ENCODE measurements around the gene RAMP2.

Gene RAMP2

DNA sequence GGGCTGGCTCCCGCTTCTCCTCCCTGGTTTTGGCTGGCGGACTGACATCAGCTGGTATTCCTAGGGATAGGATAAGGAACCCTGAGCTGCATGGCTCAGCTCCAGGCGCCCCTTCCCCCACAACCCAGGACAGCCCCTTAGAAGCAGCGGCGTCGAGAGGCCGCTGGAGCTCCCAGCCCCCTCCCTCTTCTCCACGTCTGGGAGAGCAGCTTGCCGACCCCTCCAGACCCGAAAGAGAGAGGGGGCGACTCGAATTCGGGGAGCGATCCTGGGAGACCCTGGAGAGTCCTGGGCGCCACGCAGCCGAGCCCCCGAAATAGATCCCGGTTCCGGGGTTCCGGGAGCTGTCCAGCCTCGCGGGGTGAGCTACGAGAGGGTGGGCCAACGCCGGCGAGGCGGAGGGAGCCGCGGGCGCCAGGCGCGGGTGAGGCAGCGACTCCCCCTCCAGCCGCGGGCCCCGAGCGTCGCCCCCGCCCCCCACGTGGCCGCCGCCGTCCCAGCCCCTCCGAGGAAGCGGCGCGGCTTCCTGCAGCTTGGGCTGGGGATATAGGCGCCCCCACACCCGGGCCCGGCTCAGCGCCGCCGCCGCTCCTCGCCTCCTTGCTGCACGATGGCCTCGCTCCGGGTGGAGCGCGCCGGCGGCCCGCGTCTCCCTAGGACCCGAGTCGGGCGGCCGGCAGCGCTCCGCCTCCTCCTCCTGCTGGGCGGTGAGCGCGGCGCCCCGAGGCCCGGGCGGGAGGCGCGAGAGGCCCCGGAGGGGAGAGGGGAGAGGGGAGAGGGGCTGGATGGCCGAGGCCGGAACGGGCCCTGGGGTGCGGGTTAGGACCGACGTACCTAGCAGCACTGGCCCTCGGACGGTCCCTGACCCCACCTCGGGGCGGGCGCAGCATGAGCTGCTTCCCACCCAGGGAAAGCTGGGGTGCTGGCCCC is at the start of gene RAMP2 (continued):
- TF ChIP-seq, protein P1, sequence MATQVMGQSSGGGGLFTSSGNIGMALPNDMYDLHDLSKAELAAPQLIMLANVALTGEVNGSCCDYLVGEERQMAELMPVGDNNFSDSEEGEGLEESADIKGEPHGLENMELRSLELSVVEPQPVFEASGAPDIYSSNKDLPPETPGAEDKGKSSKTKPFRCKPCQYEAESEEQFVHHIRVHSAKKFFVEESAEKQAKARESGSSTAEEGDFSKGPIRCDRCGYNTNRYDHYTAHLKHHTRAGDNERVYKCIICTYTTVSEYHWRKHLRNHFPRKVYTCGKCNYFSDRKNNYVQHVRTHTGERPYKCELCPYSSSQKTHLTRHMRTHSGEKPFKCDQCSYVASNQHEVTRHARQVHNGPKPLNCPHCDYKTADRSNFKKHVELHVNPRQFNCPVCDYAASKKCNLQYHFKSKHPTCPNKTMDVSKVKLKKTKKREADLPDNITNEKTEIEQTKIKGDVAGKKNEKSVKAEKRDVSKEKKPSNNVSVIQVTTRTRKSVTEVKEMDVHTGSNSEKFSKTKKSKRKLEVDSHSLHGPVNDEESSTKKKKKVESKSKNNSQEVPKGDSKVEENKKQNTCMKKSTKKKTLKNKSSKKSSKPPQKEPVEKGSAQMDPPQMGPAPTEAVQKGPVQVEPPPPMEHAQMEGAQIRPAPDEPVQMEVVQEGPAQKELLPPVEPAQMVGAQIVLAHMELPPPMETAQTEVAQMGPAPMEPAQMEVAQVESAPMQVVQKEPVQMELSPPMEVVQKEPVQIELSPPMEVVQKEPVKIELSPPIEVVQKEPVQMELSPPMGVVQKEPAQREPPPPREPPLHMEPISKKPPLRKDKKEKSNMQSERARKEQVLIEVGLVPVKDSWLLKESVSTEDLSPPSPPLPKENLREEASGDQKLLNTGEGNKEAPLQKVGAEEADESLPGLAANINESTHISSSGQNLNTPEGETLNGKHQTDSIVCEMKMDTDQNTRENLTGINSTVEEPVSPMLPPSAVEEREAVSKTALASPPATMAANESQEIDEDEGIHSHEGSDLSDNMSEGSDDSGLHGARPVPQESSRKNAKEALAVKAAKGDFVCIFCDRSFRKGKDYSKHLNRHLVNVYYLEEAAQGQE (tag by site-specific recombination; IDR thresholded peaks at IDR 0.05), result peak; percentile 83
- no peak for TF ChIP-seq ZNF169 (tag by site-specific recombination; IDR thresholded peaks at IDR 0.05)
- no peak for TF ChIP-seq ZNF747 (tag by site-specific recombination; IDR thresholded peaks at IDR 0.05)
- TF ChIP-seq, protein P2, sequence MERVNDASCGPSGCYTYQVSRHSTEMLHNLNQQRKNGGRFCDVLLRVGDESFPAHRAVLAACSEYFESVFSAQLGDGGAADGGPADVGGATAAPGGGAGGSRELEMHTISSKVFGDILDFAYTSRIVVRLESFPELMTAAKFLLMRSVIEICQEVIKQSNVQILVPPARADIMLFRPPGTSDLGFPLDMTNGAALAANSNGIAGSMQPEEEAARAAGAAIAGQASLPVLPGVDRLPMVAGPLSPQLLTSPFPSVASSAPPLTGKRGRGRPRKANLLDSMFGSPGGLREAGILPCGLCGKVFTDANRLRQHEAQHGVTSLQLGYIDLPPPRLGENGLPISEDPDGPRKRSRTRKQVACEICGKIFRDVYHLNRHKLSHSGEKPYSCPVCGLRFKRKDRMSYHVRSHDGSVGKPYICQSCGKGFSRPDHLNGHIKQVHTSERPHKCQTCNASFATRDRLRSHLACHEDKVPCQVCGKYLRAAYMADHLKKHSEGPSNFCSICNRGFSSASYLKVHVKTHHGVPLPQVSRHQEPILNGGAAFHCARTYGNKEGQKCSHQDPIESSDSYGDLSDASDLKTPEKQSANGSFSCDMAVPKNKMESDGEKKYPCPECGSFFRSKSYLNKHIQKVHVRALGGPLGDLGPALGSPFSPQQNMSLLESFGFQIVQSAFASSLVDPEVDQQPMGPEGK (tag by site-specific recombination; IDR thresholded peaks at IDR 0.05), result peak; percentile 46; the same call in 1 of the 2 replicates
- TF ChIP-seq, protein P3, sequence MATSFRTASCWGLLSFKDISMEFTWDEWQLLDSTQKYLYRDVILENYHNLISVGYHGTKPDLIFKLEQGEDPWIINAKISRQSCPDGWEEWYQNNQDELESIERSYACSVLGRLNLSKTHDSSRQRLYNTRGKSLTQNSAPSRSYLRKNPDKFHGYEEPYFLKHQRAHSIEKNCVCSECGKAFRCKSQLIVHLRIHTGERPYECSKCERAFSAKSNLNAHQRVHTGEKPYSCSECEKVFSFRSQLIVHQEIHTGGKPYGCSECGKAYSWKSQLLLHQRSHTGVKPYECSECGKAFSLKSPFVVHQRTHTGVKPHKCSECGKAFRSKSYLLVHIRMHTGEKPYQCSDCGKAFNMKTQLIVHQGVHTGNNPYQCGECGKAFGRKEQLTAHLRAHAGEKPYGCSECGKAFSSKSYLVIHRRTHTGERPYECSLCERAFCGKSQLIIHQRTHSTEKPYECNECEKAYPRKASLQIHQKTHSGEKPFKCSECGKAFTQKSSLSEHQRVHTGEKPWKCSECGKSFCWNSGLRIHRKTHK (tag by site-specific recombination; IDR thresholded peaks at IDR 0.05), result no peak
- no peak for TF ChIP-seq ZSCAN16 (tag by site-specific recombination; IDR thresholded peaks at IDR 0.05)
- TF ChIP-seq ZNF792 (tag by site-specific recombination; IDR thresholded peaks at IDR 0.05), result no peak

DNA sequence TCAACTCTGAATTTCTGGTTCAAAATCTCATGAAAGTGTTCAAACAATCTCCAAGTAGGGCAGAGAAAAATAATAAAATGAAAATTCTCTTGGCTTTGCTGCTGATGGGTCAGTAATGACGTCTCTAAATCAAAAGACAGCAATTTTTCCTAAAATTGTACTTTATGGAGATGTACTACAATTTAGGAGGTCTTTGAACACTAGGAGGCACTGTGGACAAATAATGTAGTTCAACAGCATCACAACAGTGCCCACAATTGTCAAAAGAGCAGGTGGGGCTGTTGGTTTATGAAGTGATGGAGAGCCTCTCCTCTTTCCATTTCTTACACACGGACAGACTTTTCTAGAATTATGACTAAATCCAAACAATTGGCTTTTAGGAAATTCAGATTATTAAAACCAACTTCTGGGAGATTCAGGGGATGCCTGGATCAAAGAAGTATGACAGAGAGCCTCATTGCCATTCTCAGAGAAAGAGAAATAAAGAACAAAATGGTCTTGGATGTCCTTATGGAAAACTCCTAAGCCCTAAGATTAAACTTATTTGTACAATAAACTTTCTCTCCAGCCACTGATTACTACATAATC is 39.9 kb upstream of the RAMP2 start:
- no peaks in the 10 kb centered on the region for H3K4me1 ChIP-seq (ENCODE audit: control insufficient read depth, insufficient read depth, low read length)
- ChIA-PET CTCF (interaction anchor here (0.7 to 4.2 kb wide), 6 partner anchors 11 to 802 kb away, joined by 3 to 41 read pairs (median 8); partner anchors contain the start of genes PSMC3IP and RAMP2), POLR2A (interaction anchor here (1.0 kb wide), 1 partner anchor 142 kb away, joined by 3 read pairs; no protein-coding TSS in a partner anchor)
- no peak overlapping the region for H3K27ac ChIP-seq (ENCODE audit: extremely low read depth, low read depth, low read length)
- H3K9me3 ChIP-seq (ENCODE audit: control insufficient read depth, insufficient read depth, low read depth, low read length), result no peaks in the 10 kb centered on the region
- TF ChIP-seq ZNF2 (tag by site-specific recombination; IDR thresholded peaks at IDR 0.05) (peak; percentile 25; the same call in 1 of the 2 replicates), ZNF10 (tag by site-specific recombination; IDR thresholded peaks at IDR 0.05) (0 out of 2 replicates have a peak, but pooled peaks have one; percentile 23), ZNF660 (tag by site-specific recombination; IDR thresholded peaks at IDR 0.05) (0 out of 2 replicates have a peak, but pooled peaks have one; percentile 70), ZNF654 (tag by site-specific recombination; IDR thresholded peaks at IDR 0.05; ENCODE audit: low read depth) (peak; percentile 67)
- TF ChIP-seq, protein P4, sequence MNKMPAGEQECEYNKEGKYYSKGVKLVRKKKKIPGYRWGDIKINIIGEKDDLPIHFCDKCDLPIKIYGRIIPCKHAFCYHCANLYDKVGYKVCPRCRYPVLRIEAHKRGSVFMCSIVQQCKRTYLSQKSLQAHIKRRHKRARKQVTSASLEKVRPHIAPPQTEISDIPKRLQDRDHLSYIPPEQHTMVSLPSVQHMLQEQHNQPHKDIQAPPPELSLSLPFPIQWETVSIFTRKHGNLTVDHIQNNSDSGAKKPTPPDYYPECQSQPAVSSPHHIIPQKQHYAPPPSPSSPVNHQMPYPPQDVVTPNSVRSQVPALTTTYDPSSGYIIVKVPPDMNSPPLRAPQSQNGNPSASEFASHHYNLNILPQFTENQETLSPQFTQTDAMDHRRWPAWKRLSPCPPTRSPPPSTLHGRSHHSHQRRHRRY (tag by site-specific recombination; IDR thresholded peaks at IDR 0.05), result no peak
- H3K36me3 ChIP-seq (ENCODE audit: control insufficient read depth in 2 of 2, insufficient read depth in 1 of 2, low read length in 2 of 2), result peaks cover 82 to 92% of the 10 kb centered on the region in 2 experiments
- no peak overlapping the region for H3K4me3 ChIP-seq (ENCODE audit: low read depth, low read length)

All from HEK293 (cell line).